Brain microvascular endothelial cell (primary cell): ENCODE data around the gene SORBS1.
A peak's percentile ranks its signal among the peaks of the same experiment; 100 is the strongest.

ENCODE experiments used
- DNase-seq: peaks from one replicate; pipeline ENCODE4 v3.0.0-alpha.2; 2020
- H3K27ac ChIP-seq: fragments of 250-450 bp; sonication (Bioruptor Pico); 2 replicates; pipeline ENCODE4 v1.5.1; 2020; ENCODE audit warnings: mild to moderate bottlenecking, moderate library complexity
- H3K27me3 ChIP-seq: fragments of 250-450 bp; sonication (Bioruptor Pico); replicated peaks from 2 replicates; pipeline ENCODE4 v1.5.1; 2020; ENCODE audit warnings: mild to moderate bottlenecking
- H3K36me3 ChIP-seq: fragments of 250-450 bp; sonication (Bioruptor Pico); replicated peaks from 2 replicates; pipeline ENCODE4 v1.5.1; 2020; ENCODE audit warnings: mild to moderate bottlenecking
- H3K4me3 ChIP-seq: 2 replicates; pipeline ENCODE4 v1.5.1; 2011; ENCODE audit warnings: low read depth, mild to moderate bottlenecking, control low read depth, low read length, moderate library complexity
- CTCF ChIP-seq: IDR thresholded peaks from 2 replicates; pipeline ENCODE4 v1.5.1; 2011; ENCODE audit warnings: low read depth, mild to moderate bottlenecking, moderate library complexity, low read length, control low read depth, inconsistent platforms; ENCODE audit errors: missing control alignments
- in situ Hi-C: cut with HindIII; loops from 2 replicates; pipeline ENCODE4 v1.10.0; 2017; ENCODE audit warnings: low sequenced_read_pairs, low pct_ligation_motif_present

Gene SORBS1

DNA sequence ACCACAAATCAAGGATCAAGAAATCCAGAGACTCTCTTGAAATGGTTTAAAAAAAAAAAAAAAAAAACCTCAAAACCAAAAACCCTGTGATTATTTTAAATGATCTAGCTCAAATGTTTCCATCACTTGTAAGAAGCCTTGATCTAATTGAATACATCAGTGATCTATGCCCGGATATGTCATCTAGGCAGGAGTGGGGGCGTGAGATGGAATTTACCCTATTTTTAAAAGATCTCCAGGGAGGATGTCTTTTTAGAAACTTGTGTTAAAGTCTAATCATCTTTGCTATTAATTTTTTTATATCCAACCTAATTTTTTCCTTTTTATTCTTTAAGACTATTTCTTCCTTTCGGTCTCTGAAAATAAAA, 169.0 kb downstream of the SORBS1 start:
- no peak for DNase-seq

GRCh38 chr10:95391581-95392216, 169.5 kb downstream of the SORBS1 start:
- in situ Hi-C loops, result no loop called here
- Histone ChIP-seq H3K27me3 (no peaks in the 10 kb centered on the region), H3K4me3 (no peak overlapping the region), H3K27ac (no peak overlapping the region), H3K36me3 (no peaks in the 10 kb centered on the region)
- peak; percentile 57 for TF ChIP-seq CTCF
- DNase-seq, result peak; percentile 50

More for the DNA sequence above, 169.0 kb downstream of the SORBS1 start:
- H3K27ac ChIP-seq, result no peak overlapping the region
- no peaks in the 10 kb centered on the region for H3K36me3 ChIP-seq
- H3K4me3 ChIP-seq, result no peak overlapping the region
- no peak for TF ChIP-seq CTCF
- in situ Hi-C loops, result no loop called here
- H3K27me3 ChIP-seq, result no peaks in the 10 kb centered on the region

DNA sequence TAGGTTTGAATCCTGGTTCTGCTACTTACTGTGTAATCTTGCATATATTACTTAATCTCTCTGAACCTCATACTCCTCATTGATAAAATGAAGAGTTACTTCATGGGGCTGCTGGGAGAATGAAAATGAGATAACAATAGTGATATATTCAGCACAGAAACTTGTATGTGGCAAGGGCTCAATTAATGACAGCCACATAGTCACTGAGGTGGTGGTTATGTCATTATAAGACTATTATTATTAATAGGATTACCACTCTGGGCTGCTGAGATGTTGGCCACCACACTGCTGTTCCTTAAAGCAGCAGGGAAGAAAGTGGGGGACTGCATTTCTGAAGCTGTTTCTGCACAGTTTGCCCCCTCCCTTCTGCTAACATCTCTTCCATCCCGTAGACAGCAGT, 170.0 kb downstream of the SORBS1 start:
- Histone ChIP-seq H3K36me3 (no peaks in the 10 kb centered on the region), H3K27ac (no peak overlapping the region), H3K27me3 (no peaks in the 10 kb centered on the region), H3K4me3 (no peak overlapping the region)
- no peak for TF ChIP-seq CTCF
- in situ Hi-C loops, result no loop called here
- DNase-seq, result no peak

GRCh38 chr10:95389982-95390381, 171.2 kb downstream of the SORBS1 start:
- no peak for DNase-seq
- Histone ChIP-seq H3K4me3 (no peak overlapping the region), H3K27ac (no peak overlapping the region), H3K36me3 (no peaks in the 10 kb centered on the region), H3K27me3 (no peaks in the 10 kb centered on the region)
- in situ Hi-C loops, result no loop called here
- no peak for TF ChIP-seq CTCF

DNA sequence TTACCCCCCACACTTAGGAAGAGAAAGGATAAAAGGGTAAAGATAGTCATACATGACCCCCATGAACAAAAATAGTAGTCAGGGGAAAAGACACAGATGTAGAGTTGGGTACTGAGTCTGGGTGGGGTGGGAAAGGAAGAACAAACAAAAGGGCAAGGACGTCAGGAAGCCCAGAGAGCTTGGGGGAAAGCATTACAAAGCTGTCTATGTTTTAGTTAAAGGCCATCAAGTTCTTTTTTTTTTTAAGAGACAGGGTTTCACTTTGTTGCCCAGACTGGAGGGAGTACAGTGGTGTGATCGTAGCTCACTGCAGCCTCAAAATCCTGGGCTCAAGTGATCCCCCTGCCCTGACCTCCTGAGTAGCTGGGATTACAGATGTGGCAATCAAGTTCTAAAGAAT, 172.0 kb downstream of the SORBS1 start:
- H3K27me3 ChIP-seq, result no peaks in the 10 kb centered on the region
- H3K4me3 ChIP-seq, result no peak overlapping the region
- H3K36me3 ChIP-seq, result no peaks in the 10 kb centered on the region
- H3K27ac ChIP-seq, result no peak overlapping the region
- no peak for TF ChIP-seq CTCF
- no peak for DNase-seq
- in situ Hi-C loops, result no loop called here

DNA sequence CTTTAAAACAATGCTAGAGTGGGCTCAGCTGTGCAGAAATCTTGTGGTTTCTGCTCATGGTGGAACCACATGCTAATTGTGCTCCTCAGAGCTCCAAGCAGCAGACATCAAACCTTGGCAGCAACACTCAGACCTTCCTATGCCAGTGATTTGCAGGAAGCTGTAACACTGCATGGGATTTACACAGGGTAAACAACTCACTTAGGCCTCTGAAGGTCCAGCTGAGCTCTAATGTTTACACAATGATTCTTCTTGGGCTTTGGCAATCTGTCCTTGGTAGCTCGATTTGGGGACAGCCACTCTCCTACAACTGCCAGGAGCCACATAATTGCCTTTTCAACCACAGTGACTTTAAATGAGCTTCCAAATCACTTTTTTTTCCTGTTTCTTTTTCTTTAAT, 172.6 kb downstream of the SORBS1 start:
- H3K27me3 ChIP-seq, result no peaks in the 10 kb centered on the region
- no peak overlapping the region for H3K4me3 ChIP-seq
- in situ Hi-C loops, result no loop called here
- DNase-seq, result no peak
- no peak for TF ChIP-seq CTCF
- H3K36me3 ChIP-seq, result no peaks in the 10 kb centered on the region
- H3K27ac ChIP-seq, result no peak overlapping the region
